Measurements from ENCODE around the gene IRF8.

Gene IRF8

DNA sequence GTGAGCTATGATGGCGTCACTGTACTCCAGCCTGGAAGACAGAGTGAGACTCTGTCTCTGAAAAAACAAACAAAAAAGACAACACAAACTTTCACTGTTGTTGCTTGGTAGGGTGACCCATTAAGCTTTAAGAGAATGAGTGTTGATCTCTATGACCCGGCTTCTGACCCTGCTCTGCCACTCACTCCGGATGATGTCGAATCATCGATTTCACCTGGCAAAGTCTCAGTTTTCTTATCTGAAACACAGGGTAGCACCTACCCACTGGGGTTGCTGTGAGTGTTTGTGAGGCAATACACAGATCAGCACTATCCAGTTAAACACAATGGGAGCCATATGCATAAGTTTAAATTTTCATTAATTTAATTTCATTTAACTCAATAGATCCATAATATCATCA is 20.6 kb upstream of the IRF8 start:
- CTCF ChIA-PET: no interaction called here

DNA sequence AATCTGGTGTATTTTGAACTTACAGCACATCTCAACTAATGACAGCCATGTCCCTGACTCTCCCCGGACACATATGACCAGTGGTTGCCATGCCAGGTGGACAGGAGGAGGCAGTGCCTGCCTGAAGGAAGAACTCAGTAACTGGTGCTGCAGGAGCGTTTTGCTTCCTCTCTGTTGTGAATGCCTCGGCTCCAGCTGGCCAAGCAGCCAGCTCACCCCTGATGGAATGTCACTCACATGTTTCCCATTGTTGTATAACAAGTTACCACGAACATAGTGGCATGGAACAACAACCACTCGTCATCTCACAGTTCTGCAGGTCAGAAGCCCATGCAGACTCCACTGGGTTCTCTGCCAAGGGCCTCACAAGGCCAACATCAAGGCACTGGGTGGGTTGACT is 20.1 kb upstream of the IRF8 start:
- H3K27ac ChIP-seq: no peak overlapping the region
- TF ChIP-seq, protein P1, sequence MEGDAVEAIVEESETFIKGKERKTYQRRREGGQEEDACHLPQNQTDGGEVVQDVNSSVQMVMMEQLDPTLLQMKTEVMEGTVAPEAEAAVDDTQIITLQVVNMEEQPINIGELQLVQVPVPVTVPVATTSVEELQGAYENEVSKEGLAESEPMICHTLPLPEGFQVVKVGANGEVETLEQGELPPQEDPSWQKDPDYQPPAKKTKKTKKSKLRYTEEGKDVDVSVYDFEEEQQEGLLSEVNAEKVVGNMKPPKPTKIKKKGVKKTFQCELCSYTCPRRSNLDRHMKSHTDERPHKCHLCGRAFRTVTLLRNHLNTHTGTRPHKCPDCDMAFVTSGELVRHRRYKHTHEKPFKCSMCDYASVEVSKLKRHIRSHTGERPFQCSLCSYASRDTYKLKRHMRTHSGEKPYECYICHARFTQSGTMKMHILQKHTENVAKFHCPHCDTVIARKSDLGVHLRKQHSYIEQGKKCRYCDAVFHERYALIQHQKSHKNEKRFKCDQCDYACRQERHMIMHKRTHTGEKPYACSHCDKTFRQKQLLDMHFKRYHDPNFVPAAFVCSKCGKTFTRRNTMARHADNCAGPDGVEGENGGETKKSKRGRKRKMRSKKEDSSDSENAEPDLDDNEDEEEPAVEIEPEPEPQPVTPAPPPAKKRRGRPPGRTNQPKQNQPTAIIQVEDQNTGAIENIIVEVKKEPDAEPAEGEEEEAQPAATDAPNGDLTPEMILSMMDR (conservative IDR thresholded peaks at IDR 0.05; ENCODE audit: low read depth): no peak
- ChIA-PET CTCF (no interaction called here), POLR2A (ENCODE audit: low non-redundant PET) (no interaction called here)
- peak; percentile 53 for DNase-seq (ENCODE audit: low spot score)

More for the DNA sequence above, 20.6 kb upstream of the IRF8 start:
- POLR2A ChIA-PET (ENCODE audit: low non-redundant PET): no interaction called here
- no peak overlapping the region for H3K27ac ChIP-seq
- DNase-seq (ENCODE audit: low spot score): no peak
- TF ChIP-seq, protein P1 (conservative IDR thresholded peaks at IDR 0.05; ENCODE audit: low read depth): no peak

DNA sequence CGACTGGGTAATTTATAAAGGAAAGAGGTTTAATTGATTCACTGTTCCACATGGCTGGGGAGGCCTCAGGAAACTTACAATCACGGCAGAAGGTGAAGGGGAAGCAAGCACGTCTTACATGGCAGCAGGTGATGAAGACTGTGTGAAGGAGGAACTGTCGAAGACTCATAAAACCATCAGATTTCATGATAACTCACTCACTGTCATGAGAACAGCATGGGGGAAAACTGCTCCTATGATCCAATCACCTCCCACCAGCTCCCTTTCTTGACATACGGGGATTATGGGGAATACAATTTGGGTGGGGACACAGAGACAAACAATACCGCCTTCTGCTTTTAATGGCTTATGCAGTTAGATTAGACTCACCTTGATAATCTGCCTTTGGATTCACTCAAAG is 19.4 kb upstream of the IRF8 start:
- TF ChIP-seq, protein P1 (conservative IDR thresholded peaks at IDR 0.05; ENCODE audit: low read depth): no peak
- CTCF ChIA-PET: no interaction called here
- no peak for DNase-seq (ENCODE audit: low spot score)
- H3K27ac ChIP-seq: no peak overlapping the region
- POLR2A ChIA-PET (ENCODE audit: low non-redundant PET): no interaction called here

DNA sequence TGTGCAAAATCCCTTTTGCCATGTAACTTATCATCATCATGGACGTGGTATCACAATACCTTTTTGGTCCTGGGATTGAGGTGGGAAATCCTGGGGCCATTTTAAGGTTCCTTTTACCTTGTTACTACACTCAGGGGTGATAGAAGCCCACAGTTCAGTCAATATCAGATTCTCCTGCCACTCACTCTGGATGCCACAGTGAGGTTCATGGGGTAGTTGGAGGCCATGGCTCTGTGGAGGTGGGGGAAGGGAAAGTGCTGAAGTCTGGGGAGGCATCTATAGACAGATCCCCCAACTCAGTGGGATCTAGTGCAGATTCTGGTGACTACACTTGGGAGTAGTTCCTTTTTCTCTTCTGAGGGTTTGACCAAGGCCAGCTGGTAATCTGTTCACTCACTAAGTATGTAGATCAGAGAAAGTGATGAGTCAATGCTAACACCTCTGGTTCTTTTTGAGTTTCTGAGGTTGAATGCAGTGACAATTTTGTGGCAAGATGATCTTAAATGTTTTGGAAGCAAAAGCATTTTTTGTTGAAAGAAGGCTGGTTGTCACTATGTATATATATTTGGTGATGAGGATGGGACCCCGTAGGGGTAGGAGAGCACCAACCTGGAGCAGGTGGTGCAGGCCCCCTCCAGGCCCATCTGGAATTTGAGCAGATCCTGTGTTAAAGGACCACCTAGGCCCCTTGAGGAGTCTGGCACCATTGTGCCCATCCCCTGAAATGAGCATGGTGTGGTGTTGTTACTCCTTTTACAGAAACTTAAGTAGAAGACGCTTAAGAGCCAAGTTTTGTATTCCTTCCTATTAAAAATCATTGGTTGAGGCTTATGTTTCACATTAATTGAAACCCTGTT is 18.8 kb upstream of the IRF8 start:
- no peak for DNase-seq (ENCODE audit: low spot score)
- TF ChIP-seq, protein P1 (conservative IDR thresholded peaks at IDR 0.05; ENCODE audit: low read depth): no peak
- CTCF ChIA-PET: interaction anchor here (0.6 kb wide), 1 partner anchor 194 kb away, joined by 4 read pairs; no protein-coding TSS in a partner anchor
- POLR2A ChIA-PET (ENCODE audit: low non-redundant PET): no interaction called here
- H3K27ac ChIP-seq: no peak overlapping the region

DNA sequence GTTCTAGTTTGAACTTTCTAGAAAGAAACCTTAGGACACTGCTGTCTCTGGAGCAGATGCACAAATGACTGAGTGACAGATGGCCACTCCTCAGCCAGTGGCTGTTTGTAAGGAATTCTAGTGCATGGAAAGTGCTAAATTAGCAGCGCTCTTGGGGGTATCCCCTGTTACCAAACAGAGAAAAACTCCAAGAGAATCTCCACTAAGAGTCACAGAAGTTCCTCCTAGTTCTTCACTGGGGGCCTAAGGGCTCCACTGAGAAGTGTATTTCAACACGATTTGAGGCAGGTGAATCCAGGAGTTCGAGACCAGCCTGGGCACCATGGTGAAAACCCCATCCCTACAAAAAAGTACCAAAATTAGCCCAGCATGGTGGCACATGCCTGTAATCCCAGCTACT is 18.1 kb upstream of the IRF8 start:
- H3K27ac ChIP-seq: no peak overlapping the region
- DNase-seq (ENCODE audit: low spot score): no peak
- ChIA-PET POLR2A (ENCODE audit: low non-redundant PET) (no interaction called here), CTCF (interaction anchor here (0.5 to 0.6 kb wide), 3 partner anchors 60 to 195 kb away, joined by 3 to 4 read pairs (median 3); no protein-coding TSS in a partner anchor)
- TF ChIP-seq, protein P1 (conservative IDR thresholded peaks at IDR 0.05; ENCODE audit: low read depth): no peak

DNA sequence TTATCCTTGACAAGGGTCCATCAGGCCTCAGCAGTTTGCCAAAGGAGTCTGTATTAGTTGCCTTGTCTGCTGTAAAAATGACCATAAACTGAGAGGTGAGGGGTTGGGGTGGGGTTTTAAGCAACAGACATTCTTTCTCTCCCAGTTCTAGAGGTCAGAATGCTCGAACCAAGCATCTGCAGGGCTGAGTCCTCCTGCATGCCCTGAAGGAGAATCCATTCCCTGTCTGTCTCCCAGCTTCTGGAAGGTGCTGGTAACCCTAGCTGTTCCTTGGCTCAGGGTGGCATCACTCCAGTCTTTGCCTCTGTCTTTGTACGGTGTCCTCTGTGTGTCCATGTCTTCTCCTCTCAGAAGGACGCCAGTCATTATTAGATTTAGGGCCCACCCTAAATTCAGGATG is 17.5 kb upstream of the IRF8 start:
- DNase-seq (ENCODE audit: low spot score): no peak
- TF ChIP-seq, protein P1 (conservative IDR thresholded peaks at IDR 0.05; ENCODE audit: low read depth): no peak
- ChIA-PET POLR2A (ENCODE audit: low non-redundant PET) (no interaction called here), CTCF (interaction anchor here (0.5 to 0.6 kb wide), 2 partner anchors 60 to 160 kb away, joined by 3 read pairs; no protein-coding TSS in a partner anchor)
- no peak overlapping the region for H3K27ac ChIP-seq
